ENCODE results near the gene GPR132. TPM values are rescaled to one million over a fixed set of nuclear protein-coding genes. Genes with fewer than 3 reads are reported as not detected.
A peak's percentile ranks its signal among the peaks of the same experiment; 100 is the strongest.

GPR132 gene
- total and polyA plus RNA-seq, 12 donors = 0.19 to 4.1 (median 0.82) TPM

- Histone ChIP-seq H3K27ac (peak overlapping the region in 9 of 10 donors; percentile 0 to 96 (median 63)), H3K4me1 (peaks cover 16 to 91% (median 48%) of the 10 kb centered on the region in 9 donors), H3K27me3 (peaks cover 0 to 3% (median 0%) of the 10 kb centered on the region in 7 donors), H3K9me3 (no peaks in the 10 kb centered on the region), H3K4me3 (peak overlapping the region in 1 of 10 donors; percentile 60), H3K36me3 (no peaks in the 10 kb centered on the region)
- ATAC-seq (peak in 1 of 8 donors; percentile 19), DNase-seq (peak in 1 of 2 donors; percentile 6)
- intact Hi-C loops (cut with DNase I) = no loop called here
- 61 to 82% methylated on average over 10 of the region's 10 CpGs for WGBS, 2 donors
- no peak for TF ChIP-seq CTCF (IDR thresholded peaks at IDR 0.05)
Observed at GRCh38 chr14:105063056-105063455, 2.2 kb downstream of the GPR132 start.

GRCh38 chr14:105062048-105062433 is 3.2 kb downstream of the GPR132 start:
- WGBS, 2 donors = 86 to 91% methylated on average over 7 of the region's 7 CpGs
- Histone ChIP-seq H3K4me1 (peaks cover 16 to 81% (median 48%) of the 10 kb centered on the region in 9 donors), H3K27ac (peak overlapping the region; percentile 70 to 96 (median 83)), H3K4me3 (peak overlapping the region in 4 of 10 donors; percentile 2 to 52 (median 18)), H3K9me3 (no peaks in the 10 kb centered on the region), H3K36me3 (peaks cover 0 to 4% (median 0%) of the 10 kb centered on the region in 9 donors), H3K27me3 (peaks cover 0 to 6% (median 0%) of the 10 kb centered on the region in 7 donors)
- ATAC-seq (no peak), DNase-seq (peak in 1 of 2 donors; percentile 4)
- no peak for TF ChIP-seq CTCF (IDR thresholded peaks at IDR 0.05)
- intact Hi-C loops (cut with DNase I) = no loop called here

DNA sequence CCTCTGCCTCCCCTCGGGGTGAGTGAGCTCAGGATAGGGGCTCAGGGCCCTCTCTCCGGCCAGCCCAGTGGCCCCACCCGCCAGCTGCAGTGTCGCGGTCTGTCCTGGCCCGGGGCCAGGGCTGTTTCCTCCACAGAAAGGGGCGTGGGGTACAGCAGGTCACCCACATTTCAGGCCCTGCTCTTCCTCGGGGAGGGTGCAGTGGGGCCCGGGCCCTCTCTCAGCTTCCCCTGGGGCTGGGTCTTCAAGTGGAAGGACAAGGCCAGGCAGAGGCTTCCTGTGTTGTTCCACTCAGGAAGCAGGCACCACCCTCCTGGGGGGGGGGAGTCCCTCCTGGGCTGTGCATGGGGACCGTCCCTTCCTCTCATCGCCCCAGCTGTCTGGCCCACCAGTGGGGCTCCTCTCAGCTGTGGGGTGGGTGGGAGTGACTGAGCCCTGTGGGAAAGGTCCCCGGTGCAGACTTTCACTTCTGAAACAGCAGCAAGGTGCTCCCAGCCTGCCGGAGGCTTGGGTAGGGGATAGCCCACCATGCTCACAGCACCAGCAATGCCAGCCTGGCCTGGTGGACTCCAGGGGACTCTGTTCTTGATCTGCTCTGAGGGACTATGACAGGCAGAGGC is 3.7 kb downstream of the GPR132 start:
- 35 to 57% methylated on average over 12 to 13 of the region's 13 CpGs for WGBS, 2 donors
- H3K27me3 ChIP-seq = peaks cover 0 to 7% (median 0%) of the 10 kb centered on the region in 7 donors
- peak; percentile 59 to 72 for DNase-seq
- TF ChIP-seq CTCF (IDR thresholded peaks at IDR 0.05) = no peak
- intact Hi-C loops (cut with DNase I) = no loop called here
- peak overlapping the region; percentile 70 to 96 (median 83) for H3K27ac ChIP-seq
- H3K9me3 ChIP-seq = no peaks in the 10 kb centered on the region
- ATAC-seq = peak; percentile 21 to 73 (median 64)
- peaks cover 16 to 76% (median 48%) of the 10 kb centered on the region in 9 donors for H3K4me1 ChIP-seq
- peaks cover 0 to 9% (median 0%) of the 10 kb centered on the region in 9 donors for H3K36me3 ChIP-seq
- peak overlapping the region in 6 of 10 donors; percentile 2 to 52 (median 20) for H3K4me3 ChIP-seq

DNA sequence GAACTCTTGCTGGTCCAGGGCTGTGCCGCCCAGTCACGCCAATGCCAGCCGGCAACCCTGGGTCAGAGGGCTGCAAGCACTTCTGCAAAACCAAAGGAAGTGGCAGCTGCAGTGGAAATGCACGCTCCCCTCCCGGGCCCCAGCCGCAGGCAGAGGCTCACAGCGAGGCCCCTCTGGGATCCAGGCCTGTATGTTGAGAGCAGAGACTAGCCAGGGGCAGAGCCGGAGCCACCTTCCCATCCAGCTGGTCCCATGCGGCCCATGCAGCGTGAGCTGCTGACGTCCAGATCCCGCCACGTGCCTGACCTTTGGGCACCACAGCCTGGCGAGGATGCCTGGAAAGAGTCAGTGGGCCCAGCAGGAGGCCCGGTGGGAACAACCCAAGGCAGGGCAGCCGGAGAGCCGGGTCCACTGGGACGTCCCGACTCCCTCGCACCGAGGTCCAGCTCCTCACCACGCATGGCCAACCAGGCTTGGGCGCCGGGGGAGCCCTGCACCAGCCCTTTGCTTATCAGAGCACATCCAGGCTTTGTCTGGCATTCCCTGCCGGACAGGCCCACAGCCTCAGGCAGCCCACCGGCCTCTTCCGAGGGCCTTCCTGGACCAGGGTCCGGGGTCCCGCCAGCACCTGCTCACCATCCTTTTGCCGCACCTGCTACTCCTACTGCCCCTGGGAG is 4.3 kb downstream of the GPR132 start:
- Histone ChIP-seq H3K27me3 (peaks cover 0 to 10% (median 0%) of the 10 kb centered on the region in 7 donors), H3K4me1 (peaks cover 16 to 70% (median 48%) of the 10 kb centered on the region in 9 donors), H3K4me3 (peak overlapping the region in 6 of 10 donors; percentile 2 to 52 (median 20)), H3K27ac (peak overlapping the region; percentile 70 to 96 (median 83)), H3K36me3 (peaks cover 0 to 16% (median 0%) of the 10 kb centered on the region in 9 donors), H3K9me3 (no peaks in the 10 kb centered on the region)
- intact Hi-C loops (cut with DNase I) = no loop called here
- DNase-seq (peak in 1 of 2 donors; percentile 17), ATAC-seq (peak; percentile 15 to 39 (median 26))
- 52 to 63% methylated on average over 30 of the region's 30 CpGs for WGBS, 2 donors
- TF ChIP-seq CTCF (IDR thresholded peaks at IDR 0.05) = no peak

Data from heart right ventricle (tissue), 16 donors.